LHCN-M2 (cell line): Measurements from ENCODE around the gene TMEM231. TPM values are rescaled to one million over a fixed set of nuclear protein-coding genes. Genes with fewer than 3 reads are reported as not detected.
A peak's percentile ranks its signal among the peaks of the same experiment; 100 is the strongest.

Experiments used
- DNase-seq: peaks from one replicate; pipeline ENCODE4 v3.0.0-alpha.2; 2012; ENCODE audit warnings: low read depth
- total RNA-seq: library from RNA; depleted of rRNA; stranded (reverse); fragments of >200 nt; gene quantifications from 2 replicates; pipeline ENCODE4 v1.2.3, GENCODE V29; 2014

TMEM231 gene
- total RNA-seq, 1 experiment from 2014 or later, result 8.3 TPM

DNA sequence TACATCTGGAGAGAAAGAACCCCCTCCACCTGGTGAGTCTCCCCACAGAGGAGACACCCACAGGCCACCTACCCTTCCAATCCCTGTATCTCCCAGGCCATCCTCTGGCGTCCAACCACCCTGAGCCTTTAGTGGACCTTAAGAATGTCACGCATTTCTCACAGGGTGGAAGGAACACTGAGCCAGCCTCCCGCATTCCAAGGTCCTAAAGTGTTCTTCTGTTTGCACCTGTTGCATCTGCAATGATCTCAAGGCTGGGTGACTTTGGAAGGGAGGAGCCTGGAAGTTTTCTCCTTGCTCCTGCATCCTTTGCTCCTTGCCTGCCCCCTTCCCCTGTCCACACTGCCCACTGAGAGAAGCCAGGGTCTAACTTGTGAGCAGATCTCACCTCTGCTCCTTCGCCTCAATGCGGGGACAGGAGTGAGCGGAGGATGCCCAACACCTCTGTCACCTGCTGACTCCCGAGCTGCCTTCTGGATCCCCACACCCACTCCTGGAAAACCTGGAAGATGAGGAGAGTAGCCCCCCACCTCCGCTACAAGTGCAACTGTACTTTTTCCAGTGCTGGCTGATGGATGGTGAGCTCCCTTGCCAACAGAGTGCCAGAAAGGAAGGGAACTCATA, 23.8 kb downstream of the TMEM231 start:
- no peak for DNase-seq

- DNase-seq, result no peak
Measured at GRCh38 chr16:75529959-75530358, 26.1 kb downstream of the TMEM231 start.

- DNase-seq, result no peak
Measured at GRCh38 chr16:75529056-75529905, 26.8 kb downstream of the TMEM231 start.

DNA sequence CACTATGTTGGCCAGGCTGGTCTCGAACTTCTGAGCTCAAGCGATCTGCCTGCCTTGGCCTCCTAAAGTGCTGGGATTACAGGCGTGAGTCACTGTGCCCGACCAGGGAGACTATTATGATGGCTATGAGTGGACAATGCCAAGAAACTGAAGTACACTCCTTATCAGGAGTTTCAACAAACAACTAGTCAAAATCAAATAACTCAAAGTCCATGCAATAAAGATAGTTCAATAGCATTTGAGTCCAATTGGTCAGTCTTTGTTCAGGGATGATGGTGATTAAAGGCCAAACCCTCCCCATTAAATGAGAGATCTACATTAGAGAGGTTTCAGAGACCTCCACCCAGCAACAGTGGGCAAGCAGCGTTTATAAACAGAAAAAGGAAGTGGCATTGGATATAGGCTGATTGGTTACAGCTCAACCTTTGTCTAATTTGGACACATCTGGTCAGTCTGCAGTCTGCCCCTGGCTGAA, 28.2 kb downstream of the TMEM231 start:
- no peak for DNase-seq

DNA sequence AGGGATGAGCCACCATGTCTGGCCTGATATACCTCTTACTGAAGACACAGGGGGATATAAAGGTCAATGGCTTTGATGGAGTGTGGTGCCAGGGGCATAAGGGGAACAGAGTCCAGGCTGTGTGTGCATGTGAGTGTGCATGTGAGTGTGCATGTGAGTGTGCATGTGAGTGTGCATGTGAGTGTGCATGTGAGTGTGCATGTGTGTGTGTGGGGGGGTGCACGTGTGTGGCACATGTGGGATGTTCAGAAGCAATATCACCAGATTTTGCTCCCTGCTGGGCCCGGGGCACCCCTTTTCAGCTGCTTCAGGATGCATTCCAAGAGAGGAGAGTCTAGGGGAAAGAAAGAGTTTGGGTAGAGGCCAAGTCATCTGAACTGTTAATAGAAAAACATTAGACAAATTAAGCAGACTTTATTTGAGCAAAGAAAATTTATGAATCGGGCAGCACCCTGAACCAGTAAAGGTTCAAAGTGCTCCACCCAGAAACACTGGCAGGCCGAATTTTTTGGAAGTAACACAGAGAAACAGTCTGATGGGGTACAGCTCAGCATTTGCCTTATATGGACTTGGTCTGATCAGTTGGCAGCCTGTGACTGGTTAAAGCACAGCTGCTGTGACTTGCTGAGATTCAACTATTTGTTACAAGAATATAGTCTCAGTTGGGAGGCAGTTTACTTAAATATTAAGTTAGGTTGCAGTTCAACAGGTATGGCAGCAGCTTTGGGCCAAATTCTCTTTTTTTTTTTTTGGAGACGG, 29.8 kb downstream of the TMEM231 start:
- DNase-seq, result no peak

- DNase-seq, result no peak
Measured at GRCh38 chr16:75519175-75519574, 36.9 kb downstream of the TMEM231 start.

- peak; percentile 37 for DNase-seq
Measured at GRCh38 chr16:75516189-75516966, 39.7 kb downstream of the TMEM231 start.

GRCh38 chr16:75514296-75514695, 41.8 kb downstream of the TMEM231 start:
- DNase-seq, result no peak

- peak; percentile 90 for DNase-seq
Measured at GRCh38 chr16:75506574-75506973, 49.5 kb downstream of the TMEM231 start.

DNA sequence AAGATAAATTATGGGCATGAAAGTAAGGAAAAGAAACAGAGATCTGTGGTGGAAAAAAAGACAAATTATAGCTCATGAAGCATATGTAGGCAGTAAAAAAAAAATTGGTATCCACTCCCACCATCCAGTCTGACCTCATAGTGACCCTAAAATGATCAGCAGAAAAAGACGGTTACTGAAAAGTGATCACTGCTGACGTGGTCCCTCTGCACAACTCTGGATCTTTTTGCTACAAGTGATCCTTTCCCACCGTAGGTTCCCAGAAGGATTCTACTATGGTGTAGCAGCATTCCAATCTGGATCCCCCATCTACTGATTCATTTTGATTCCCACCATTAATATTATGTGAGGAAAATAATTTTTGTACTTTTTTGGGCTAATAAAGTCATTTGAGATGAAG, 49.9 kb downstream of the TMEM231 start:
- DNase-seq, result no peak

- no peak for DNase-seq
Measured at GRCh38 chr16:75503801-75504200, 52.3 kb downstream of the TMEM231 start.

GRCh38 chr16:75502916-75503605, 53.0 kb downstream of the TMEM231 start:
- no peak for DNase-seq

- peak; percentile 80 for DNase-seq
Measured at GRCh38 chr16:75501820-75502219, 54.2 kb downstream of the TMEM231 start.

- no peak for DNase-seq
Measured at GRCh38 chr16:75501359-75501758, 54.7 kb downstream of the TMEM231 start.

DNA sequence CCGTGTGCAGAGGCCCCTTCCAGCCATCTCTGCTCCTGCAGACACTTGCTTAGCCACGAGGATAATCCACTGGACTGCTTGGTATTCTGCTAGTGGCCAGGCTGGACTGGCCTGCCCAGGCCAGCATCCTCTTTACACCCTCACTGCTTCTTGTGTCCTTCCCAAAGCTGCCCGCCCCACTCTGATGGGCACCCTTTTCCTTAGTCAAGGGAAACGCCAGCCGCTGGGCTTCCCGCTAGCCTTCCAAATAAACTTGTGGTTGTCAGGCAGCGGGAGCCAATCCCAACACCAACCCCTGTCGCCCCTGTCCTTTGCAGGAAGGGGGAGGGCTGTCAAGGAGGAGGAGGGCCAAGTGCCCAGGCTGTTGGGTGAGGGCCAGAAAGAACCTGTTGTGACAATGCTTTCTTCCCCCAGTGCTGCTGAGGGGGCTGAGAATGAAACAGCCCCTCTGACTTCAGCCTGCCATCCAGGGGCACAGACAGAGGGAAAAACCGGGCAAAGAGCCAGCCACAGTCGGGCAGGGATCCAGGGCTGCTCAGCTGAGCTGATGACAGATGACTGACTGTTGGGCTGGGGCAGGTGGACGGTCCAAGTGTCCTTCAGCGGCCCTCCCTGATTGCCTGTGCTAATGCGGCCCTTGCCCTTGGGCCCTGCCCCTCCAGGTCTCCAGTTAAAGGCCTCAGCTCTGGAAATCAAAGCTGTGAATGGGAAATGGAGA, 57.3 kb downstream of the TMEM231 start:
- peak; percentile 42 for DNase-seq

- no peak for DNase-seq
Measured at GRCh38 chr16:75497558-75497957, 58.5 kb downstream of the TMEM231 start.

DNA sequence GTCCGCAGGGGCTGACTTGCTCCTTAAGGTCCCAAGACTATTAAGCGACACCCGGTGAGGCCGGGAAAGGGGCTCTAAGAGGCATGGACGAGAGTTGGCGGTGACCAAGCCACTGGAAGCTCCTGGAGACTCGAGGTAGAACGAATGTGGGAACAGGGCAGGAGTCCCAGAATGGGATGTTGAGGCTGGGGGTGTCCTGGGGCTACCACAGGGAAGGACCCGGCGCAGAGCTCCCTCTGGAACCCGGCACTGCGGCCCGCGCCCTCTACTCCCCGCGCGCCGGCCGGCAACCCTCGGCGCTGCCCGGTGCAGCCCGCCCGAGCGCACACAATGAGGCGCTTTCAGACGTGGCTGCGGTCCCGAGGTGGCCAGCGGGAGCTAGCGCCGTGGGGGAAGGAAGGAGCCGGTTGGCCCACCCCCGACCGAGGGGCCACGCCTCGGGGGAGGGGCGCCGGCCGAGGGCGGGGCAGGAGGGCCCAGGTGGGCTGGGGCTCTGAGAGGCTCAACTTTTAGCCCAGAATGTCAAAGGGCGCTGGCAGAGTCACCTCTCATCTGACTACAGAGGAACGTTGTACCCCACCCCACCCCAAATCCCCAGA, 60.9 kb downstream of the TMEM231 start, which contains the start of gene CHST6:
TSS of gene CHST6 (minus strand) at position 366 of the 599 bp plus-strand sequence. CDS start 15,613 bp downstream, outside the sequence.
- DNase-seq, result no peak

DNA sequence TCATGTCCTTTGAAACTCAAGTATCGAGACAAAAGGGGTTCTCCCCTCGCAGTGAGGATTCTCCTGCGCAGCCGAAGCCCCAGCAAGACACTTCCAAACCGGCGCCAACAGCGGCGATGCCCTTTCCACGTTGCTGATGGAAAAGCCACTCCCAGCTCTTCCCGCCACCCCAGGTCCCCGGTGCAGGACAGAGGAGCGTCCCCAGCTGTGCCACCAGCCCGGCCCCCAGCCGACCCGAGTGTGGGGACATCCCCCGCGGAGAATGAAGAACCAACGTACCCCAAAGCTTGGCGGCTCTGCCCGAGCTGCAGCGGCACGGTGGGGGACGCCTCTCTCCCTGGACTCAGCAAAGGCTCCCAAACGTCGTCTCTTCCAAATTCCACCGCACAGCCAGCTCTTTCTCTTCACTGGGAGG, 61.4 kb downstream of the TMEM231 start:
- DNase-seq, result no peak

- DNase-seq, result no peak
Measured at GRCh38 chr16:75494184-75494583, 61.9 kb downstream of the TMEM231 start.

DNA sequence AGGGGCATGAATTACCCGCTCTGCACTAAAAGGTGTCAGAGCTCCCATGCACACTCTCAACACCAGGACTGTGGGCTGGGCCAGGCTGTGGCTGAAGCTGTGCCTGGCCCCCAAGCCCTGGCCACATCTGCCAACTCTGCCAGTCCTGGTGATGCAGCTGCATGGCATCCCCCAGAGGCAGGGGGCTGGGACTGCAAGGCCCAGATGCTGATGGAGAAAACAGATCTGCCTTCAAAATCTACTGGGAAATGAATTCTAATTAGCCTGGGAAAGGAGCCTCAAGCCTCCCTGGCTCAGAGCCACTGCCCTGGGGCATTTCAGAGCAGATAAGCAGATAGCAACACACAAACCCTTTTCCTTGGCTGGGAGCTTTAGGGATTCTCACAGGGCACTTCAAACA, 64.2 kb downstream of the TMEM231 start:
- no peak for DNase-seq
